ENCODE results near the gene GJC1.

GJC1 gene

DNA sequence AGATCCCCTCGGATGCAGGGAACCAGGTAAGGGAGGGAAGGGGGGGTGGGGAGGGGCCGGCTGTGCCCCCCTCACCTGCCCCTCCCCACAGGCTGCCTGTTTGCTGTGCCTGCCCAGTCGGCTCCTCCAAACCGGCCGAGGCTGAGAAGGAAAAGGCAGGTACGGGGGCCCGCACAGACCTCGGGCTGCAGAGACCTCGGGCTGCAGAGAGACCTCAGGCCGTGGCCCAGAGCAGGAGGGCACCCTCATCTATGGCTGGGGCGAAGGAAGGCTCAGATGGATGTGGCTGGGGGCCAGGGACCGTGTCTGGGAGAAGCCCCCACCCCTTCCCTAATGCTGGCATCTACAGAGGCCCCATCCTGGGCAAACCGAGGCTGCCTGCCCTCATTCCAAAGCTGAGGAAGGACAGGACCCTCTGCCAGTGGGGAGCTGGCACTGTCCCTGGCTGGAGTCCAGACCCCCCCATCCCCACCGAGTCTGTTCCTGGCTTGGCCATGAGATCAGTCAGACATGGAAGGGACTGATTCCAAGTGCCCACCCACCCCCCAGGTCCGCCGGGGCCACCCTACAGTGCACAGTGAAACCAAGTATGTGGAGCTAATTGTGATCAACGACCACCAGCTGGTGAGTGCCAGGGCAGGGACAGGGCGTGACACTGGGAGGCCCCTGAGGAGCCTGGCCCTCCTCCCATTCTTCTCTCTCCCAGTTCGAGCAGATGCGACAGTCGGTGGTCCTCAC is 57.6 kb downstream of the GJC1 start:
- no peaks in the 10 kb centered on the region for H3K79me2 ChIP-seq (ENCODE audit: insufficient read depth, low read length)
- H2AFZ ChIP-seq (ENCODE audit: low read depth, low read length) = no peak overlapping the region
- DNase-seq = no peak
- H3K36me3 ChIP-seq (ENCODE audit: insufficient read depth, low read length) = no peaks in the 10 kb centered on the region
- TF ChIP-seq, protein P1, sequence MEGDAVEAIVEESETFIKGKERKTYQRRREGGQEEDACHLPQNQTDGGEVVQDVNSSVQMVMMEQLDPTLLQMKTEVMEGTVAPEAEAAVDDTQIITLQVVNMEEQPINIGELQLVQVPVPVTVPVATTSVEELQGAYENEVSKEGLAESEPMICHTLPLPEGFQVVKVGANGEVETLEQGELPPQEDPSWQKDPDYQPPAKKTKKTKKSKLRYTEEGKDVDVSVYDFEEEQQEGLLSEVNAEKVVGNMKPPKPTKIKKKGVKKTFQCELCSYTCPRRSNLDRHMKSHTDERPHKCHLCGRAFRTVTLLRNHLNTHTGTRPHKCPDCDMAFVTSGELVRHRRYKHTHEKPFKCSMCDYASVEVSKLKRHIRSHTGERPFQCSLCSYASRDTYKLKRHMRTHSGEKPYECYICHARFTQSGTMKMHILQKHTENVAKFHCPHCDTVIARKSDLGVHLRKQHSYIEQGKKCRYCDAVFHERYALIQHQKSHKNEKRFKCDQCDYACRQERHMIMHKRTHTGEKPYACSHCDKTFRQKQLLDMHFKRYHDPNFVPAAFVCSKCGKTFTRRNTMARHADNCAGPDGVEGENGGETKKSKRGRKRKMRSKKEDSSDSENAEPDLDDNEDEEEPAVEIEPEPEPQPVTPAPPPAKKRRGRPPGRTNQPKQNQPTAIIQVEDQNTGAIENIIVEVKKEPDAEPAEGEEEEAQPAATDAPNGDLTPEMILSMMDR (IDR thresholded peaks at IDR 0.05; ENCODE audit: borderline replicate concordance, extremely low read depth, low read length, poor library complexity, severe bottlenecking) = no peak
- TF ChIP-seq EZH2 (IDR thresholded peaks at IDR 0.05; ENCODE audit: borderline replicate concordance, low read depth, low read length, severe bottlenecking) = no peak
- no peak overlapping the region for H3K27ac ChIP-seq (ENCODE audit: low read length)
- H3K4me1 ChIP-seq (ENCODE audit: insufficient read depth, low read length) = peaks cover 25% of the 10 kb centered on the region
- H3K4me3 ChIP-seq (ENCODE audit: low read depth in 1 of 2, low read length in 2 of 2) = no peak overlapping the region
- H3K4me2 ChIP-seq (ENCODE audit: insufficient read depth, low read length) = no peak overlapping the region
- H3K9me3 ChIP-seq (ENCODE audit: insufficient read depth, low read length, severe bottlenecking) = no peaks in the 10 kb centered on the region
- H3K9ac ChIP-seq (ENCODE audit: low read depth, low read length) = no peak overlapping the region
- H4K20me1 ChIP-seq (ENCODE audit: insufficient read depth, low read length) = peaks cover 3% of the 10 kb centered on the region; the same call in 1 of the 2 replicates
- H3K27me3 ChIP-seq (ENCODE audit: insufficient read depth, low read length, poor library complexity) = no peaks in the 10 kb centered on the region
- ATAC-seq (ENCODE audit: insufficient read depth, low read depth) = no peak

DNA sequence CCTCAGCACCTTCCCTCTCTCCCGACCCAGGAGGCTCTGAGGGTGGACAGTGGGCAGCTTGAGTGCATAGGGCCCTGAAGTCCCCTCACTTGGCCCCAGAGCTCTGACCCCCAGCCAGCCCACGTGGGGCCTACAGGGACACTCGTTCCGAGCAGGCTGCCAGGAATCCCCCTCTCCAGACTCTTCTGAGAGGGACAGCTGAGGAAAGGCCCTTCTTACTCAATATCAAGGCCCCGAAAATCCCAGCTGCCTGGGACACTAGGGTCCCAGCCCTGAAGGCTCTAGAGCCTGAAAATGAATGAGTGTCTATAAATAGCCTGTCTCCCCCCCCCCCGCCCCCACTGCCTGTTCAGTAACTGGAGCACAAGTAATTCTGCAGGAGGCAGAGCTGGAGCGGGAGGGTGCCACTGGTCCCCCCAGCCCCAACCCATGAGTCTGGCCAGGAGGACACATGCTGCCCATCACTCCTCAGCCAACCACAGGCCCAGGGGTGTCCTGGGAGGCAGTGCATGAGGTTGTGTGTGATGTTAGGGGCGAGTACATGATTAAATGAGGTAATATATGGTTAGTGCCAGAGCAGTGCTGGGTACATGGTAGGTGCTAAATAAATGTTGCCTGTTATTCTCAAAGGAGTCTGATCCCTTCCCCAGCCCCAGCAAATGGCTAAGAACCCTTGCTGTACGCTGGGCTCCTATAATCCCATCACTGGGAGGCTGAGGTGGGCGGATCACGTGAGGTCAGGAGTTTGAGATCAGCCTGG is 59.7 kb downstream of the GJC1 start:
- no peaks in the 10 kb centered on the region for H3K9me3 ChIP-seq (ENCODE audit: insufficient read depth, low read length, severe bottlenecking)
- TF ChIP-seq EZH2 (IDR thresholded peaks at IDR 0.05; ENCODE audit: borderline replicate concordance, low read depth, low read length, severe bottlenecking) = no peak
- TF ChIP-seq, protein P1 (IDR thresholded peaks at IDR 0.05; ENCODE audit: borderline replicate concordance, extremely low read depth, low read length, poor library complexity, severe bottlenecking) = no peak

DNA sequence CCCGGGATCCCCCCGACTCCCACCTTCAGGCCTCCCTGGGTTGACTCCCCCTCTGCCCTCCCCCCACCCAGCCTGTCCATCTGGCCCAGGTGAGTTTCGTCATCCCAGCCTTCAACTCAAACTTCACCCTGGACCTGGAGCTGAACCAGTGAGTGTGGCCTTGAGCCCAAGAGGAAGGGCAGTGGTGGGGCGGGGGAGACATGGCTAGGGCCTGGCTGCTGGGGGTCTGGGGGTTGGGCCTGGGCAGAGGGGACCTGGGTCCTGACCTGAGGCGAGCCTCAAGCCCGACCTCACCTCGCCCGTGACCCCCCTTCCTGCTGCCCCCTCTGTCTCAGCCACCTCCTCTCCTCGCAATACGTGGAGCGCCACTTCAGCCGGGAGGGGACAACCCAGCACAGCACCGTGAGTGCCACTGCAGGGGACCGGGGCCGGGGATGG is 60.4 kb downstream of the GJC1 start:
- Histone ChIP-seq H3K27ac (ENCODE audit: low read length) (no peak overlapping the region), H3K36me3 (ENCODE audit: insufficient read depth, low read length) (no peaks in the 10 kb centered on the region), H2AFZ (ENCODE audit: low read depth, low read length) (no peak overlapping the region), H3K4me1 (ENCODE audit: insufficient read depth, low read length) (peaks cover 6% of the 10 kb centered on the region), H3K9ac (ENCODE audit: low read depth, low read length) (no peak overlapping the region), H3K9me3 (ENCODE audit: insufficient read depth, low read length, severe bottlenecking) (no peaks in the 10 kb centered on the region), H3K4me2 (ENCODE audit: insufficient read depth, low read length) (no peak overlapping the region), H3K4me3 (ENCODE audit: low read depth in 1 of 2, low read length in 2 of 2) (no peak overlapping the region), H3K79me2 (ENCODE audit: insufficient read depth, low read length) (no peaks in the 10 kb centered on the region), H4K20me1 (ENCODE audit: insufficient read depth, low read length) (peaks cover 6% of the 10 kb centered on the region; the same call in 1 of the 2 replicates), H3K27me3 (ENCODE audit: insufficient read depth, low read length, poor library complexity) (no peaks in the 10 kb centered on the region)
- no peak for ATAC-seq (ENCODE audit: insufficient read depth, low read depth)
- no peak for DNase-seq
- TF ChIP-seq, protein P1 (IDR thresholded peaks at IDR 0.05; ENCODE audit: borderline replicate concordance, extremely low read depth, low read length, poor library complexity, severe bottlenecking) = no peak
- TF ChIP-seq EZH2 (IDR thresholded peaks at IDR 0.05; ENCODE audit: borderline replicate concordance, low read depth, low read length, severe bottlenecking) = no peak

More for the DNA sequence above, 59.7 kb downstream of the GJC1 start:
- no peaks in the 10 kb centered on the region for H3K27me3 ChIP-seq (ENCODE audit: insufficient read depth, low read length, poor library complexity)
- no peak overlapping the region for H2AFZ ChIP-seq (ENCODE audit: low read depth, low read length)
- H3K36me3 ChIP-seq (ENCODE audit: insufficient read depth, low read length) = no peaks in the 10 kb centered on the region
- H3K27ac ChIP-seq (ENCODE audit: low read length) = no peak overlapping the region
- no peak overlapping the region for H3K9ac ChIP-seq (ENCODE audit: low read depth, low read length)
- H3K79me2 ChIP-seq (ENCODE audit: insufficient read depth, low read length) = no peaks in the 10 kb centered on the region
- ATAC-seq (ENCODE audit: insufficient read depth, low read depth) (no peak), DNase-seq (no peak)
- H3K4me1 ChIP-seq (ENCODE audit: insufficient read depth, low read length) = peaks cover 13% of the 10 kb centered on the region
- H4K20me1 ChIP-seq (ENCODE audit: insufficient read depth, low read length) = peaks cover 6% of the 10 kb centered on the region; the same call in 1 of the 2 replicates
- no peak overlapping the region for H3K4me3 ChIP-seq (ENCODE audit: low read depth in 1 of 2, low read length in 2 of 2)
- no peak overlapping the region for H3K4me2 ChIP-seq (ENCODE audit: insufficient read depth, low read length)

Data from DND-41 (cell line).